GM23338 (cell line): ENCODE results near the gene BCL2L15. TPM values are rescaled to one million over a fixed set of nuclear protein-coding genes. Genes with fewer than 3 reads are reported as not detected.

Experiments
- ATAC-seq: fragments of 200-7000 bp; cut with Tn5 transposase; 3 replicates; pipeline ENCODE4 v1.9.1; 2020
- DNase-seq: peaks from one replicate; pipeline ENCODE4 v3.0.0-alpha.2; 2015; ENCODE audit warnings: low spot score
- H2AFZ ChIP-seq: fragments of 200-600 bp; sonication (generic); 2 replicates; pipeline ENCODE4 v1.8.0; 2016; ENCODE audit warnings: antibody characterized with exemption, mild to moderate bottlenecking, moderate library complexity
- H3F3A ChIP-seq: fragments of 200-600 bp; sonication (generic); replicated peaks from 2 replicates; pipeline ENCODE4 v1.8.0; 2017; ENCODE audit warnings: antibody characterized with exemption, mixed run types, low read depth
- H3K27ac ChIP-seq: fragments of 200-600 bp; sonication (generic); 2 replicates; pipeline ENCODE4 v1.6.1; 2016; ENCODE audit warnings: low read depth
- H3K27me3 ChIP-seq: fragments of 200-600 bp; sonication (generic); 2 replicates; pipeline ENCODE4 v1.8.0; 2016; ENCODE audit warnings: mild to moderate bottlenecking, mixed run types, moderate library complexity; ENCODE audit not compliant: insufficient read depth
- H3K36me3 ChIP-seq: fragments of 200-600 bp; sonication (generic); 2 replicates; pipeline ENCODE4 v1.8.0; 2016; ENCODE audit warnings: mild to moderate bottlenecking; ENCODE audit not compliant: insufficient read depth
- H3K4me1 ChIP-seq: fragments of 200-600 bp; sonication (generic); 2 replicates; pipeline ENCODE4 v1.8.0; 2016; ENCODE audit warnings: mild to moderate bottlenecking, moderate library complexity; ENCODE audit not compliant: insufficient read depth
- H3K4me2 ChIP-seq: fragments of 200-600 bp; sonication (generic); 2 replicates; pipeline ENCODE4 v1.7.1; 2017; ENCODE audit warnings: mixed run types
- H3K4me3 ChIP-seq: fragments of 200-600 bp; sonication (generic); 2 replicates; pipeline ENCODE4 v1.6.1; 2016; ENCODE audit warnings: mixed run types
- H3K79me2 ChIP-seq: fragments of 200-600 bp; sonication (generic); replicated peaks from 2 replicates; pipeline ENCODE4 v1.8.0; 2017; ENCODE audit warnings: mild to moderate bottlenecking; ENCODE audit not compliant: insufficient read depth
- H3K9me2 ChIP-seq: fragments of 200-600 bp; sonication (generic); 2 replicates; pipeline ENCODE4 v1.8.0; 2017; ENCODE audit not compliant: insufficient read depth
- H4K20me1 ChIP-seq: fragments of 200-600 bp; sonication (generic); replicated peaks from 2 replicates; pipeline ENCODE4 v1.8.0; 2017; ENCODE audit warnings: mild to moderate bottlenecking; ENCODE audit not compliant: insufficient read depth
- H3K27ac Mint-ChIP-seq: 2 replicates; pipeline ENCODE4 v1.8.0; 2020; ENCODE audit warnings: inconsistent platforms, mild to moderate bottlenecking, moderate library complexity, mixed read lengths
- H3K27me3 Mint-ChIP-seq: 3 replicates; pipeline ENCODE4 v1.8.0; 2022; ENCODE audit warnings: low read depth, mild to moderate bottlenecking, moderate library complexity, mixed read lengths, inconsistent platforms; ENCODE audit not compliant: insufficient read depth, poor library complexity
- H3K36me3 Mint-ChIP-seq: 3 replicates; pipeline ENCODE4 v1.8.0; 2021; ENCODE audit warnings: low read depth, mild to moderate bottlenecking, inconsistent platforms, moderate library complexity, mixed read lengths
- H3K4me1 Mint-ChIP-seq: 3 replicates; pipeline ENCODE4 v1.8.0; 2020; ENCODE audit warnings: mild to moderate bottlenecking, inconsistent platforms, mixed read lengths
- H3K4me3 Mint-ChIP-seq: 3 replicates; pipeline ENCODE4 v1.8.0; 2021; ENCODE audit warnings: moderate library complexity, mild to moderate bottlenecking, inconsistent platforms, mixed read lengths
- H3K9me3 Mint-ChIP-seq: 3 replicates; pipeline ENCODE4 v1.8.0; 2020; ENCODE audit warnings: moderate library complexity, mild to moderate bottlenecking, inconsistent platforms, mixed read lengths
- CREB1 ChIP-seq: fragments of 250-450 bp; sonication (Bioruptor Pico); IDR thresholded peaks from 2 replicates; pipeline ENCODE4 v1.5.0; 2020; ENCODE audit warnings: low read depth, mild to moderate bottlenecking, moderate library complexity
- EZH2phosphoT487 ChIP-seq: fragments of 200-600 bp; sonication (generic); IDR thresholded peaks from one replicate; pipeline ENCODE4 v1.8.1; 2018; ENCODE audit warnings: antibody characterized with exemption; ENCODE audit not compliant: unreplicated experiment
- JUNB ChIP-seq: IDR thresholded peaks from one replicate; pipeline ENCODE4 v1.6.1; 2016; ENCODE audit warnings: antibody characterized with exemption; ENCODE audit not compliant: unreplicated experiment
- polyA plus RNA-seq: library from polyadenylated mRNA; unstranded; fragments of >200 nt; fragmentation: Nextera tagmentation; extraction: Ambion mirVana; gene quantifications from 2 replicates; pipeline ENCODE4 v1.2.1, GENCODE V29; 2016
- total RNA-seq: library from RNA; depleted of rRNA; stranded (reverse); fragments of >200 nt; shearing (Covaris generic); gene quantifications from 2 replicates; pipeline ENCODE4 v1.2.3, GENCODE V29; 2014
- TF ChIP-seq, protein P1 (sequence below): IDR thresholded peaks from one replicate; pipeline ENCODE4 v1.6.1; 2018; ENCODE audit warnings: antibody characterized with exemption; ENCODE audit not compliant: unreplicated experiment
- TF ChIP-seq, protein P2 (sequence below): fragments of 250-450 bp; sonication (Bioruptor Pico); IDR thresholded peaks from 2 replicates; pipeline ENCODE4 v1.5.0; 2020; ENCODE audit warnings: mild to moderate bottlenecking, moderate library complexity
- TF ChIP-seq, protein P3 (sequence below): IDR thresholded peaks from 2 replicates; pipeline ENCODE4 v1.6.1; 2016; ENCODE audit warnings: antibody characterized with exemption

BCL2L15 gene
- total and polyA plus RNA-seq, 2 experiments from 2014 or later, result not detected

DNA sequence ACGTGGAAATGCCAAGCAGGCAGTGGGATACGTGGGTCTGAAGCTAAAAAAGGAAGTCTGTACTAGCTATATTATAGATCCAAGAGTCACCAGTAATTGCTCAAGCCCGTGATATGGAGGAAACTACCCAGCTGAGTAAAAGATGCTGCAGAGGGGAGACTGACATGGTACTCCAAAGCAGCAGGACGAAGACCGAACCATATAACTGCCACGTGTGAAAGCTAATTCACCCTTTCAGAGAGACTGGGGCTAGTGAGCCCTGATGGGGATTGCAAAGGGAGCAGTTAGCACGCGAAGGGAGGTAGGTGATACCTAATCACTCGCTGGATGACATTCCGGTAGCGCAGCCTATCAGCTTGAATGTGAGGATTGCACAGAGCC lies 16.9 kb upstream of the BCL2L15 start:
- H3K4me1 Mint-ChIP-seq, result peaks cover 8% of the 10 kb centered on the region
- peaks cover 9% of the 10 kb centered on the region; the same call in 1 of the 2 replicates for H3K79me2 ChIP-seq
- ATAC-seq, result peak; percentile 48
- H3K27ac Mint-ChIP-seq, result peak overlapping the region; percentile 92
- no peaks in the 10 kb centered on the region for H3K27me3 ChIP-seq
- DNase-seq, result peak; percentile 79
- peaks cover 8% of the 10 kb centered on the region for H3K27me3 Mint-ChIP-seq
- H3K27ac ChIP-seq, result peak overlapping the region; percentile 86
- peaks cover 9% of the 10 kb centered on the region; the same call in 1 of the 2 replicates for H3K4me1 ChIP-seq
- H3K9me2 ChIP-seq, result no peaks in the 10 kb centered on the region
- peak overlapping the region; percentile 94 for H3K4me3 Mint-ChIP-seq
- H3F3A ChIP-seq, result peaks cover 15% of the 10 kb centered on the region
- H2AFZ ChIP-seq, result peak overlapping the region; percentile 98
- H3K36me3 ChIP-seq, result peaks cover 8% of the 10 kb centered on the region; the same call in 1 of the 2 replicates
- peaks cover 13% of the 10 kb centered on the region for H3K36me3 Mint-ChIP-seq
- no peaks in the 10 kb centered on the region for H4K20me1 ChIP-seq
- H3K4me3 ChIP-seq, result peak overlapping the region; percentile 85
- H3K9me3 Mint-ChIP-seq, result no peaks in the 10 kb centered on the region
- TF ChIP-seq, protein P1, sequence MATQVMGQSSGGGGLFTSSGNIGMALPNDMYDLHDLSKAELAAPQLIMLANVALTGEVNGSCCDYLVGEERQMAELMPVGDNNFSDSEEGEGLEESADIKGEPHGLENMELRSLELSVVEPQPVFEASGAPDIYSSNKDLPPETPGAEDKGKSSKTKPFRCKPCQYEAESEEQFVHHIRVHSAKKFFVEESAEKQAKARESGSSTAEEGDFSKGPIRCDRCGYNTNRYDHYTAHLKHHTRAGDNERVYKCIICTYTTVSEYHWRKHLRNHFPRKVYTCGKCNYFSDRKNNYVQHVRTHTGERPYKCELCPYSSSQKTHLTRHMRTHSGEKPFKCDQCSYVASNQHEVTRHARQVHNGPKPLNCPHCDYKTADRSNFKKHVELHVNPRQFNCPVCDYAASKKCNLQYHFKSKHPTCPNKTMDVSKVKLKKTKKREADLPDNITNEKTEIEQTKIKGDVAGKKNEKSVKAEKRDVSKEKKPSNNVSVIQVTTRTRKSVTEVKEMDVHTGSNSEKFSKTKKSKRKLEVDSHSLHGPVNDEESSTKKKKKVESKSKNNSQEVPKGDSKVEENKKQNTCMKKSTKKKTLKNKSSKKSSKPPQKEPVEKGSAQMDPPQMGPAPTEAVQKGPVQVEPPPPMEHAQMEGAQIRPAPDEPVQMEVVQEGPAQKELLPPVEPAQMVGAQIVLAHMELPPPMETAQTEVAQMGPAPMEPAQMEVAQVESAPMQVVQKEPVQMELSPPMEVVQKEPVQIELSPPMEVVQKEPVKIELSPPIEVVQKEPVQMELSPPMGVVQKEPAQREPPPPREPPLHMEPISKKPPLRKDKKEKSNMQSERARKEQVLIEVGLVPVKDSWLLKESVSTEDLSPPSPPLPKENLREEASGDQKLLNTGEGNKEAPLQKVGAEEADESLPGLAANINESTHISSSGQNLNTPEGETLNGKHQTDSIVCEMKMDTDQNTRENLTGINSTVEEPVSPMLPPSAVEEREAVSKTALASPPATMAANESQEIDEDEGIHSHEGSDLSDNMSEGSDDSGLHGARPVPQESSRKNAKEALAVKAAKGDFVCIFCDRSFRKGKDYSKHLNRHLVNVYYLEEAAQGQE, result no peak
- TF ChIP-seq, protein P2, sequence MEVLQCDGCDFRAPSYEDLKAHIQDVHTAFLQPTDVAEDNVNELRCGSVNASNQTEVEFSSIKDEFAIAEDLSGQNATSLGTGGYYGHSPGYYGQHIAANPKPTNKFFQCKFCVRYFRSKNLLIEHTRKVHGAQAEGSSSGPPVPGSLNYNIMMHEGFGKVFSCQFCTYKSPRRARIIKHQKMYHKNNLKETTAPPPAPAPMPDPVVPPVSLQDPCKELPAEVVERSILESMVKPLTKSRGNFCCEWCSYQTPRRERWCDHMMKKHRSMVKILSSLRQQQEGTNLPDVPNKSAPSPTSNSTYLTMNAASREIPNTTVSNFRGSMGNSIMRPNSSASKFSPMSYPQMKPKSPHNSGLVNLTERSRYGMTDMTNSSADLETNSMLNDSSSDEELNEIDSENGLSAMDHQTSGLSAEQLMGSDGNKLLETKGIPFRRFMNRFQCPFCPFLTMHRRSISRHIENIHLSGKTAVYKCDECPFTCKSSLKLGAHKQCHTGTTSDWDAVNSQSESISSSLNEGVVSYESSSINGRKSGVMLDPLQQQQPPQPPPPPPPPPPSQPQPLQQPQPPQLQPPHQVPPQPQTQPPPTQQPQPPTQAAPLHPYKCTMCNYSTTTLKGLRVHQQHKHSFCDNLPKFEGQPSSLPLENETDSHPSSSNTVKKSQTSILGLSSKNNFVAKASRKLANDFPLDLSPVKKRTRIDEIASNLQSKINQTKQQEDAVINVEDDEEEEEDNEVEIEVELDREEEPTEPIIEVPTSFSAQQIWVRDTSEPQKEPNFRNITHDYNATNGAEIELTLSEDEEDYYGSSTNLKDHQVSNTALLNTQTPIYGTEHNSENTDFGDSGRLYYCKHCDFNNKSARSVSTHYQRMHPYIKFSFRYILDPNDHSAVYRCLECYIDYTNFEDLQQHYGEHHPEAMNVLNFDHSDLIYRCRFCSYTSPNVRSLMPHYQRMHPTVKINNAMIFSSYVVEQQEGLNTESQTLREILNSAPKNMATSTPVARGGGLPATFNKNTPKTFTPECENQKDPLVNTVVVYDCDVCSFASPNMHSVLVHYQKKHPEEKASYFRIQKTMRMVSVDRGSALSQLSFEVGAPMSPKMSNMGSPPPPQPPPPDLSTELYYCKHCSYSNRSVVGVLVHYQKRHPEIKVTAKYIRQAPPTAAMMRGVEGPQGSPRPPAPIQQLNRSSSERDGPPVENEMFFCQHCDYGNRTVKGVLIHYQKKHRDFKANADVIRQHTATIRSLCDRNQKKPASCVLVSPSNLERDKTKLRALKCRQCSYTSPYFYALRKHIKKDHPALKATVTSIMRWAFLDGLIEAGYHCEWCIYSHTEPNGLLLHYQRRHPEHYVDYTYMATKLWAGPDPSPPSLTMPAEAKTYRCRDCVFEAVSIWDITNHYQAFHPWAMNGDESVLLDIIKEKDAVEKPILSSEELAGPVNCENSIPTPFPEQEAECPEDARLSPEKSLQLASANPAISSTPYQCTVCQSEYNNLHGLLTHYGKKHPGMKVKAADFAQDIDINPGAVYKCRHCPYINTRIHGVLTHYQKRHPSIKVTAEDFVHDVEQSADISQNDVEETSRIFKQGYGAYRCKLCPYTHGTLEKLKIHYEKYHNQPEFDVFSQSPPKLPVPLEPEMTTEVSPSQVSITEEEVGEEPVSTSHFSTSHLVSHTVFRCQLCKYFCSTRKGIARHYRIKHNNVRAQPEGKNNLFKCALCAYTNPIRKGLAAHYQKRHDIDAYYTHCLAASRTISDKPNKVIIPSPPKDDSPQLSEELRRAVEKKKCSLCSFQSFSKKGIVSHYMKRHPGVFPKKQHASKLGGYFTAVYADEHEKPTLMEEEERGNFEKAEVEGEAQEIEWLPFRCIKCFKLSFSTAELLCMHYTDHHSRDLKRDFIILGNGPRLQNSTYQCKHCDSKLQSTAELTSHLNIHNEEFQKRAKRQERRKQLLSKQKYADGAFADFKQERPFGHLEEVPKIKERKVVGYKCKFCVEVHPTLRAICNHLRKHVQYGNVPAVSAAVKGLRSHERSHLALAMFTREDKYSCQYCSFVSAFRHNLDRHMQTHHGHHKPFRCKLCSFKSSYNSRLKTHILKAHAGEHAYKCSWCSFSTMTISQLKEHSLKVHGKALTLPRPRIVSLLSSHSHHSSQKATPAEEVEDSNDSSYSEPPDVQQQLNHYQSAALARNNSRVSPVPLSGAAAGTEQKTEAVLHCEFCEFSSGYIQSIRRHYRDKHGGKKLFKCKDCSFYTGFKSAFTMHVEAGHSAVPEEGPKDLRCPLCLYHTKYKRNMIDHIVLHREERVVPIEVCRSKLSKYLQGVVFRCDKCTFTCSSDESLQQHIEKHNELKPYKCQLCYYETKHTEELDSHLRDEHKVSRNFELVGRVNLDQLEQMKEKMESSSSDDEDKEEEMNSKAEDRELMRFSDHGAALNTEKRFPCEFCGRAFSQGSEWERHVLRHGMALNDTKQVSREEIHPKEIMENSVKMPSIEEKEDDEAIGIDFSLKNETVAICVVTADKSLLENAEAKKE (CRISPR knock-in tag), result no peak
- TF ChIP-seq, protein P3, sequence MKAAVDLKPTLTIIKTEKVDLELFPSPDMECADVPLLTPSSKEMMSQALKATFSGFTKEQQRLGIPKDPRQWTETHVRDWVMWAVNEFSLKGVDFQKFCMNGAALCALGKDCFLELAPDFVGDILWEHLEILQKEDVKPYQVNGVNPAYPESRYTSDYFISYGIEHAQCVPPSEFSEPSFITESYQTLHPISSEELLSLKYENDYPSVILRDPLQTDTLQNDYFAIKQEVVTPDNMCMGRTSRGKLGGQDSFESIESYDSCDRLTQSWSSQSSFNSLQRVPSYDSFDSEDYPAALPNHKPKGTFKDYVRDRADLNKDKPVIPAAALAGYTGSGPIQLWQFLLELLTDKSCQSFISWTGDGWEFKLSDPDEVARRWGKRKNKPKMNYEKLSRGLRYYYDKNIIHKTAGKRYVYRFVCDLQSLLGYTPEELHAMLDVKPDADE, result no peak
- TF ChIP-seq CREB1 (no peak), EZH2phosphoT487 (no peak), JUNB (no peak)
- H3K4me2 ChIP-seq, result peak overlapping the region; percentile 83
